Measurements from ENCODE around the gene TMSB15C. TPM values are rescaled to one million over a fixed set of nuclear protein-coding genes. Genes with fewer than 3 reads are reported as not detected.

Gene TMSB15C
- total RNA-seq, 2 donors from 2014 or later = 1.2 to 6.4 TPM

DNA sequence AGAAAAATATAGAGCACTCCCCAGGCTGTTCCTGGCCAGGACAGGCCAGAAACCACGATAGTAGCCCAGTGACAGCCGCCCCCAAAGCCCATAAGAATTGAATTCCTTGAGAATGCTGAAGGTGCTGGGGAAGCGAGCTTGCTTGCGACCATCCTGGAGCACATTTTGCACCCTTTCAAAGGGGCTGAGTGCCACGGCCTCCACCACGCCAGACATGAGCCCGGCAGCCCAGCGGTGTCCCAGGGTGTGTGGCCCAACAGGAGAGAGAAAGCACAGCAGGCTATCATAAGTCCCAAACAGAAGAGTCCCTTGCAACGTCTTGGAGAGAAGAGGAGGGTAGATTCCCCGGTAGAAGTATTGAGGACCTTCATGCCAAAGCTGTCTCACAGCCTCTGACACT, 28.6 kb upstream of the TMSB15C start:
- no peak overlapping the region for H3K4me3 ChIP-seq
- no peaks in the 10 kb centered on the region for H3K9me3 ChIP-seq
- TF ChIP-seq, protein P1, sequence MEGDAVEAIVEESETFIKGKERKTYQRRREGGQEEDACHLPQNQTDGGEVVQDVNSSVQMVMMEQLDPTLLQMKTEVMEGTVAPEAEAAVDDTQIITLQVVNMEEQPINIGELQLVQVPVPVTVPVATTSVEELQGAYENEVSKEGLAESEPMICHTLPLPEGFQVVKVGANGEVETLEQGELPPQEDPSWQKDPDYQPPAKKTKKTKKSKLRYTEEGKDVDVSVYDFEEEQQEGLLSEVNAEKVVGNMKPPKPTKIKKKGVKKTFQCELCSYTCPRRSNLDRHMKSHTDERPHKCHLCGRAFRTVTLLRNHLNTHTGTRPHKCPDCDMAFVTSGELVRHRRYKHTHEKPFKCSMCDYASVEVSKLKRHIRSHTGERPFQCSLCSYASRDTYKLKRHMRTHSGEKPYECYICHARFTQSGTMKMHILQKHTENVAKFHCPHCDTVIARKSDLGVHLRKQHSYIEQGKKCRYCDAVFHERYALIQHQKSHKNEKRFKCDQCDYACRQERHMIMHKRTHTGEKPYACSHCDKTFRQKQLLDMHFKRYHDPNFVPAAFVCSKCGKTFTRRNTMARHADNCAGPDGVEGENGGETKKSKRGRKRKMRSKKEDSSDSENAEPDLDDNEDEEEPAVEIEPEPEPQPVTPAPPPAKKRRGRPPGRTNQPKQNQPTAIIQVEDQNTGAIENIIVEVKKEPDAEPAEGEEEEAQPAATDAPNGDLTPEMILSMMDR (IDR thresholded peaks at IDR 0.05) = no peak
- TF ChIP-seq POLR2AphosphoS5 (IDR thresholded peaks at IDR 0.05) (no peak), POLR2A (IDR thresholded peaks at IDR 0.05) (no peak)
- no peaks in the 10 kb centered on the region for H3K4me1 ChIP-seq (replicated peaks)
- DNase-seq (ENCODE audit: low spot score) = no peak
- intact Hi-C loops (cut with DNase I) = no loop called here
- no peaks in the 10 kb centered on the region for H3K36me3 ChIP-seq
- no peaks in the 10 kb centered on the region for H3K27me3 ChIP-seq (replicated peaks; ENCODE audit: insufficient read depth)
- H3K27ac ChIP-seq = no peak overlapping the region
- WGBS = 91% methylated on average over 10 of the region's 10 CpGs

DNA sequence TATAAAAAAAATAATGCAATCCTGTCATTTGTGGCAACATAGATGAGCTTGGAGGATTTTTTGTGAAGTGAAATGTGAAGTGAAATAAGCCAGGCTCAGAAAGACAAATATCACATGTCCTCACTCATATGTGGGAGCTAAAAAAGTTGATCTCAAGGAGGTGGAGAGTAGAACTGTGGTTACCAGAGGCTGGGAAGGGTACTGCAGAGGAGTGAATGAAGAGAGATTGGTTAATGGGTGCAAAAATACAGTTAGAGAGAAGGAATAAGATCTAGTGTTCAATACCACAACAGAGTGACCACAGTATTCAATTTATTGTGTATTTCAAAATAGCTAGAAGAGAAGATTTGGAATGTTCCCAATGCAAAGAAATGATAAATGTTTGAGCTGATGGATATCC, 22.9 kb upstream of the TMSB15C start:
- Histone ChIP-seq H3K27me3 (replicated peaks; ENCODE audit: insufficient read depth) (no peaks in the 10 kb centered on the region), H3K4me3 (no peak overlapping the region), H3K4me1 (replicated peaks) (no peaks in the 10 kb centered on the region), H3K27ac (no peak overlapping the region), H3K36me3 (no peaks in the 10 kb centered on the region), H3K9me3 (no peaks in the 10 kb centered on the region)
- intact Hi-C loops (cut with DNase I) = loop anchor here (2.0 kb wide), 1 partner anchor 38 kb away; no protein-coding TSS in a partner anchor
- no peak for DNase-seq (ENCODE audit: low spot score)
- TF ChIP-seq, protein P1 (IDR thresholded peaks at IDR 0.05) = no peak
- no peak for TF ChIP-seq POLR2AphosphoS5 (IDR thresholded peaks at IDR 0.05)
- no peak for TF ChIP-seq POLR2A (IDR thresholded peaks at IDR 0.05)

DNA sequence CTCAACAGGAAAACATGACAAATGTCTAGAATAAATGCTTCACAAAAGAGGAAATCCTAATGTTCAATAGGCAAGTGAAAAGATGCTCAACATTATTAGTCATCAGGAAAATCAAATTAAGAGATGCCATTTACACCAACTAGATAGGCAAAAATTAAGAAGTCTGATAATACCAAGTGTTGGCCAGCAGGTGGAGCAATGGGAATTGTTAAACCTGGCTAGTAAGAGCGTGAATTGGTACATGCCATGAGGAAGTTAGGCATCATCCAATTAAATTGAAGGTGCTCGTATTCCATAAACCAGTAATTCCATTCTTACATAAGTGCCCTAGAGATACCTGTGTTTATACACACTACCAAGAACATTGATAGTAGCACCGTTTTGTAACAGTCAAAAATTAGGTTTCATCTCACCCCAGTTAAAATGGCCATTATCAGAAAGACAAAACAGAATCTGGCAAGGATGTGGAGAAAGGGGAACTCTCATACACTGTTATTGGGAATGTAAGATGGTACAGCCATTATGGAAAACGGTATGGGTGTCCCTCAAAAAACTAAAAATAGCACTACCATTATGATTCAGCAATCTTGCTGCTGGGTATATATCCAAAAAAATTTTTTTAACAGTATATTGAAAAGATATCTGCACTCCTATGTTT, 22.2 kb upstream of the TMSB15C start:
- WGBS = 2% methylated on average over 4 of the region's 4 CpGs
- H3K9me3 ChIP-seq = no peaks in the 10 kb centered on the region

DNA sequence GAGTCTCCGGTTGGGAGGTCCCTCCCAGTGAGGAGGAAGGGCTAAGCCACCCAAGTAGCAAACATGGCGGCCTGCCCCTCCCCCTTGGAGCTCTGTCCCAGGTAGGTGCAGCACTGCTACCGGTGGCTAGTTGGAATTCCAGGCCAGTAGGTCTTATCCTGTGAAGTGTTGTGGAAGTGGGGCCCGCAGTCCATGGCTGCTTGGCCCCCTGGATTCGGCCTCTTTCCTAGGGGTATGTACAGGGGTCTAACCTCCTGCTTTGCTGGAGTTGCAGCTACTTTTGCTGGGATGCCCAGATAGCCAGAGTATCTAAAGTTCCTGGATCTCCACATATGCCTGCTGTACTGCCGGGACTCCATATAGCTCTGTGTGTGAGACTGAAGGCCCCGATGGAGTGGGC, 9.9 kb upstream of the TMSB15C start:
- Histone ChIP-seq H3K36me3 (no peaks in the 10 kb centered on the region), H3K9me3 (no peaks in the 10 kb centered on the region), H3K4me3 (no peak overlapping the region), H3K27ac (no peak overlapping the region), H3K4me1 (replicated peaks) (no peaks in the 10 kb centered on the region), H3K27me3 (replicated peaks; ENCODE audit: insufficient read depth) (no peaks in the 10 kb centered on the region)
- WGBS = 71% methylated on average over 3 of the region's 7 CpGs
- intact Hi-C loops (cut with DNase I) = no loop called here
- no peak for DNase-seq (ENCODE audit: low spot score)
- TF ChIP-seq, protein P1 (IDR thresholded peaks at IDR 0.05) = no peak
- TF ChIP-seq POLR2AphosphoS5 (IDR thresholded peaks at IDR 0.05) (no peak), POLR2A (IDR thresholded peaks at IDR 0.05) (no peak)

More for the DNA sequence above, 22.2 kb upstream of the TMSB15C start:
- intact Hi-C loops (cut with DNase I) = loop anchor here (2.0 kb wide), 1 partner anchor 39 kb away; no protein-coding TSS in a partner anchor
- Histone ChIP-seq H3K27ac (no peak overlapping the region), H3K36me3 (no peaks in the 10 kb centered on the region), H3K4me1 (replicated peaks) (no peaks in the 10 kb centered on the region), H3K4me3 (no peak overlapping the region), H3K27me3 (replicated peaks; ENCODE audit: insufficient read depth) (no peaks in the 10 kb centered on the region)
- DNase-seq (ENCODE audit: low spot score) = peak; percentile 27
- TF ChIP-seq POLR2A (IDR thresholded peaks at IDR 0.05) (no peak), POLR2AphosphoS5 (IDR thresholded peaks at IDR 0.05) (peak; percentile 34)
- TF ChIP-seq, protein P1 (IDR thresholded peaks at IDR 0.05) = peak in 3 of 4 experiments; percentile 52 to 60 (median 54)

DNA sequence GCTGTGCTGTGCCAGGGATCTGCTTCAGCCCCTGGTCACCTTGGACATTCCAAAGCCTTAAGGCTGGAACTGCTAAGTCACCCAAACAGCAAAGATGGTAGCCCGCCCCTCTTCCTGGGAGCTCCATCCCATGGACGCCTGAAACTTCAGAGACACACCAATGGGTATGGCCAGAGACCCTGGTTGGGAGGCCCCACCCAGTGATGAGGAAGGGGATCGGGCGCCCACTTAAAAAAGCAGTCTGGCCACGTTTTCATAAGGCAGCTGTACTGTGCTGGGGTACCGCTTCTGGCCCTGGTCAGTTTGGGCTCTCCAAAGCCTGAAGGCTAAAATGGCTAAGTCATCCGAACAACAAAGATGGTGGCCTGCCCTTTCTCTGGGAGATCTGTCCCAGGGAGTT, 9.4 kb upstream of the TMSB15C start:
- Histone ChIP-seq H3K4me1 (replicated peaks) (no peaks in the 10 kb centered on the region), H3K27me3 (replicated peaks; ENCODE audit: insufficient read depth) (no peaks in the 10 kb centered on the region), H3K27ac (no peak overlapping the region), H3K36me3 (no peaks in the 10 kb centered on the region), H3K4me3 (no peak overlapping the region), H3K9me3 (no peaks in the 10 kb centered on the region)
- TF ChIP-seq, protein P1 (IDR thresholded peaks at IDR 0.05) = no peak
- no peak for TF ChIP-seq POLR2AphosphoS5 (IDR thresholded peaks at IDR 0.05)
- no peak for TF ChIP-seq POLR2A (IDR thresholded peaks at IDR 0.05)
- no peak for DNase-seq (ENCODE audit: low spot score)
- intact Hi-C loops (cut with DNase I) = no loop called here
- 97% methylated on average over 5 of the region's 7 CpGs for WGBS

All from prostate gland (tissue), 2 donors.